ENCODE results near the gene RAB25. TPM values are rescaled to one million over a fixed set of nuclear protein-coding genes. Genes with fewer than 3 reads are reported as not detected.

Gene RAB25
- total RNA-seq, 1 donor from 2014 or later, result not detected

DNA sequence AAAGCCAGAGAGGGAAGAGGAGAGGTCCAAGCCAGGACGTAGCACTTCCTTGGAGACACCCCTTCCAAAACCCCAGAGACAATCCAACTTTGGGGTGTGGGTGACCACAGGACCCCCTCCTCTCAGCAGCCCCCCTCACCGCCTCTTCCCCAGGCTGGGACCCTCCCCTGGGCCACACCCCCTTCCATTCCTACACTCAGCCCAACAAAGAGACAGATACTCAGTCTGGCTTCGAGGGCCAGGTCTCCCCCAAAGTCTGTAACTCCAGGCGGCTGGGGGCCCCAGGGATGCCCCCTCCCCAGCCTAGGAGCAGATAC lies 19.9 kb downstream of the RAB25 start:
- DNase-seq, result no peak

GRCh38 chr1:156081180-156081916 lies 20.4 kb downstream of the RAB25 start:
- DNase-seq, result peak; percentile 43

- no peak for DNase-seq
These were observed 21.0 kb downstream of the RAB25 start for GRCh38 chr1:156081917-156082308.

DNA sequence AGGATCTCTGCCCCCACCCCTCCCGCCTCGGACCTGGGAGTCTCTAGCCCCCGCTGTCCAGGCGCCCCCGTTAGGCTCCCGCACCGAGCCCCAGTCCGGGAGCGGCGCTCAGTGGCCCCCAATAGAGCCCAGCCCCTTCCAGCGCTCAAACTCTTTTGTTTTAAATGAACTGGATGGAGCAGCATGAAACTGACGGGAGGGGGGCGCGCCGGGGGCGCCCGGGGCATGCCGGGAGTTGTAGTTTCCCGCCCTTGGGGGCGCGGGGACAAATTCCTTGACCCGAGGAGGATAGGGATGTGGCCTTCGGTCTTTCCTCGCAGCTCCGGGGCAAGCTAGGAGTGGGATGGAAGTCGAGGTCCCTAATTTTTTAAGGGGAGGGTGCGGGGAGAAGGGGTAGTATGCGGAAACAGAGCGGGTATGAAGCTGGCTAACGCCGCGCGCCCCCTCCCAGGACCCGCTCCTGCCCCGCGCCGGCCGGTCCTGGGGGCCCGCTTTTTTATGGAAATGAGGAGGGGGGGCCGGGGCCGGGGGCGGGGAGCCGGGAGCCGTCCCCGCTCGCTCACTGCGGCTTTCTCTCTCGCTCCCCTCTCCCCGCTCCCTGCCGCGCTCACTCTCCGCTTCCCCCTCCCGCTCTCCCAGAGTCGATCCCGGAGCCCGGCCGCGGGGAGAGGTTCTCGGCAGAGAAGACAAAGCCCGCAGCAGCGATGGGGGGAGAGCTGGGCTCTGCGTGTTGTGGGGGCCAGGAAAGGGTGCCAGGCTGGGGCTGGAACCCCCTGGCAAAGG lies 21.5 kb downstream of the RAB25 start, which contains the start of gene MEX3A:
Gene MEX3A (minus strand): TSS at position 157 of the 783 bp plus-strand sequence. CDS start 467 bp downstream, outside the sequence.
- DNase-seq, result peak; percentile 82

- DNase-seq, result no peak
These were observed 23.1 kb downstream of the RAB25 start for GRCh38 chr1:156083800-156084790.

GRCh38 chr1:156086256-156086662 lies 25.3 kb downstream of the RAB25 start:
- DNase-seq, result peak; percentile 89

- no peak for DNase-seq
These were observed 28.7 kb downstream of the RAB25 start for GRCh38 chr1:156089704-156090103.

- no peak for DNase-seq
These were observed 29.3 kb downstream of the RAB25 start for GRCh38 chr1:156090138-156090839.

GRCh38 chr1:156090840-156091188 lies 29.9 kb downstream of the RAB25 start:
- DNase-seq, result peak; percentile 92

GRCh38 chr1:156091610-156092009 lies 30.6 kb downstream of the RAB25 start:
- no peak for DNase-seq

DNA sequence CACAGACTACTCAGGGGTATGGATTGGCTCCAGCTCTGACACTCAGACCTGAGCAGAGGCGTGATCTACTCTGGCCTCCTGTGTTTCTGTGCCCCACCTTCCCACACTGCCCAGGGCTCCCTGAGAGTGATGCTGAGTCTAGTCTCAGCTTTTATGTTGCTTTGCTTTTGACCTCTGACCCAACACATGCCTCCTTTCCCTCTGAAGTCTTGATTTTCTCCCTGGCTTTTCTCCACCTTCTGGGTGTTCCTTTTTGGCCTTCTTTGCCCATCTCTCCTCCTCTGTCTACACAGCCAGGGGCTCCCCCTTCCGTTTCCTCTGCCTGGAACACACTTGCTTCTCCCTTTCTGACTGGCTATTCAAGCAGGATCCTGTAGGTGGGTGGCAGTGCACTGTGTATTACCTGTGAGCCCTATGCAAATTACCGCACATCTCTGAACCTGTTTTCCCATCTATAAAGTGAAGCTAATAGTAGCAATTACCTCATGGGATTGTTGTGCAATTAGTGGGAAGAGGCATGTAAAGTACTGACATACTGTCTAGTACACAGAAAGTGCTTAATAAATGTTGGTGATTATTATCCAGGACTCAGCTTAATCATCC lies 35.0 kb downstream of the RAB25 start:
- no peak for DNase-seq

GRCh38 chr1:156096640-156097391 lies 35.9 kb downstream of the RAB25 start:
- peak; percentile 98 for DNase-seq

DNA sequence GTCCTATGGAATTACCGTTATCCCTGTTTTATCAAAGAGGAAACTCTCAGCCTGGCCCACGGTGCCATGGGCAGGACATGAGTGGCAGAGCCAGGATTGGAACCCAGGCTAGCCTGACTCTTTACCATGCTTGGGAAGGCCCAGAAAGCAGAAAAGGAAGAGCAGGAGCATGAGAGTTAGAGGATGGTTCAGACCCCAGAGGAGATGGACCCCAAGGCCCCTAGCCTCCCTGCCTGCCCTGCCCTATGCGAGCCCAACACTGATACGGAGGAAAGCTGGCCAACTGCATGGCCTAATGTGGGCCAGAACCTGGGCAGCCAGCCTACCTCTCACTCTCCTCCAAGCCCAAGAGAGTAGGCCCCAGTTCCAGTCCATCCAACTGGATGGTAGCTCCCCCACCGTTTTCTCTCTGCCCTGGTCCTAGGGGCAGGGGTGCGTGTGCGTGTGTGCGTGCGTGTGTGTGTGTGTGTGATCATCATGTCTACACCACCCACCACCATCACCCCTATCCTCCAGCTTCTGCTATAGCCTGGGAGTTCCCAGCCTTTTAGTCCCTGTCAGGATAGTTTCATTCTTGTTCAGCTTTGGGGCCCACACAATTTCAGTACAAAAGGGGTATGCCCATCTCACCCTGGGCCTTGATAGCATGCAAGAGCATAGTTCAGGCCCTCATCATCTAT lies 36.7 kb downstream of the RAB25 start:
- DNase-seq, result no peak

GRCh38 chr1:156098784-156099183 lies 37.8 kb downstream of the RAB25 start:
- no peak for DNase-seq

DNA sequence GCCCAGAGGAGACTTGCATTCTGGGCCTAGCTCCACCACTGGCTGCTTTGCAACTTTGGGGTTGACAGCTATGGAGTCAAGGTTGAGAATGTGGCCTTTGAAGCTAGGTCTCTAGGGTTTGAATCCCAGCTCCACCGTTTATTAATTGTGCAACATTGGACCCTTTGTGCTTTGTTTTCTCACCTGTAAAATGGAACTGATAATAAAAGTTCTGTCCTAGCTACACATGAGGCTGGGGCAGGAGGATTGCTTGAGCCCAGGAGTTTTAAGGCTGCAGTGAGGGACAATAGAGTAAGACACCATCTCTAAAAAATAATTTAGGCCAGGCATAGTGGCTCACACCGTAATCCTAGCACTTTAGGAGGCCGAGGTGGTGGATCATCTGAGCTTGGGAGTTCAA lies 38.3 kb downstream of the RAB25 start:
- DNase-seq, result no peak

DNA sequence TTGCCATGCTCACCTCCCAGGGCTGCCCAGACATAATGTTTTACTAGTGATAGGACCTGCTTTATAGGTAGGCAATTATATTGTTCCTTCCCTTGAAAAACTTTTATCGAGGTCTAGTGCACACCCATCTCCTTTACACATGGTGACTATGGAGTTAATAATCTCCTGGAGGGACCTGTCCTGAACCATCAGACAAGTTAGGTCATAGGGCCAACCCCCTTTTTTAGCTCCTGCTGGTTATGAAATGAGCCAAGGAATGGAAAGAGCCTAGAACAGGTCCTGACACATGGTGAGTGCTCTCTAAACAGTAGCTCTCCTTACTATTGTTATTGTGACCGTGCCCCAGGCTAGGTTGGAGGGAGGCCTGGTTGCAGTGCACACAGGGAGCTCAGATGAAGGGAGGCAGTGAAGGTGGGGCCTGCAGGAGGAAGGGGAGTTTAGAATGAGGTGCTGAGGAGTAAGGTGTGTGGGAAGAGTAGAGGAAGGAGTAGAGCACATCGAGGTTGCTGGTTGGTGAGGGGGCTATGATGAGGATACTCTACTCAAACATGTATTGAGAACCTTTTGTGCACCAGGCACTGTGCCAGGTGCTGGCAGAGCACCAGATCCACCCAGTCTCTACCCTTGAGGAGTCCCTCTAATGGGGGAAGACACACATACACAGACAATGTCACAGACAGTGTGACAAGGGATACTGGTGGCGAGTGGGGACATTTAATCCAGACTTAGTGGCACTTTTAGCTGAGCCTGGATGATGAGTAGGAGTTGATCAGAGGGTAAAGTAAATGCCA lies 39.4 kb downstream of the RAB25 start:
- DNase-seq, result no peak

DNA sequence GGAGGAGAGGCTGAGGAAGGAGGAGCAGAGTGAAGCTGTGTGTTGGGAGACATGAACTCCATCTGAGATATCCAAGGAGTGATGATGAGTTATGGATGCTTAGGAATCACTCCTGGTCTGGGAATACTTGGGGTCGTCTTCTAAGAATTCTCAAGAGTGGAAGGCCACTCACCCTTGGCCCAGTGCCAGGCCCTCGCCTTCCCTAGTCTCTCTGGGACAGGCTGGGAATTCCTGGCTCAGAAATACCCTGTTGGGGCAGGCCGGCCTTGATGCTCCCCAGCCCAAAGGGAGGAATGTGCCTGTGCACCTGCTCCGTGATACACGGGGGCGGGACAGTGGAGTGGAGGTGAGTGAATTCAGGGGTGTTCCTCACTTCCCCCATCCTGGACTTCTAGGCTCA lies 40.9 kb downstream of the RAB25 start:
- peak; percentile 62 for DNase-seq

GRCh38 chr1:156102633-156103511 lies 41.9 kb downstream of the RAB25 start:
- peak; percentile 93 for DNase-seq

GRCh38 chr1:156103521-156103947 lies 42.6 kb downstream of the RAB25 start:
- peak; percentile 76 for DNase-seq
